ENCODE data around the gene ADAMTS9. TPM values are rescaled to one million over a fixed set of nuclear protein-coding genes. Genes with fewer than 3 reads are reported as not detected.

The ADAMTS9 gene
- total RNA-seq, 1 donor from 2014 or later, result 74.1 TPM

DNA sequence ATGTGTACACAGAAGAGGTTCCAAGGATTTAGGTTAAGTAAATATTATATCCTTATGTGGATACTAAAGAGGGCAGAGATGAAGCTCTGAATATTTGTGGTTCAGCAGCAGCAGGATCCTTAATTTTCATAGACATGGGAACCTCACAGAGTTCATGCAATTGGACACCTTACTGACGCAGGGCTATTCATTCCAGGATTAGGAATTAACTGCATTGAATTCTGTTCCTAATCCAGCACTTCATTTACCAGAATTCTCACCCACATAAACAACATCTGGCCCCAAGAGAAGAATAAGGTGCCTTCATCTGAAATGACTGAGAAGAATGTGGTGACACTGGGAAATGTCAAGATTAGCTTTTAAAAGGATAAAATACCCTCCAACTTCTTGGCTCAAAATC lies 62.4 kb downstream of the ADAMTS9 start:
- Histone ChIP-seq H3K27ac (no peak overlapping the region), H3K4me3 (no peak overlapping the region), H3K4me1 (no peaks in the 10 kb centered on the region), H3K36me3 (peaks cover 8 to 74% of the 10 kb centered on the region in 2 donors), H3K27me3 (no peaks in the 10 kb centered on the region), H3K9me3 (no peaks in the 10 kb centered on the region)
- no peak for TF ChIP-seq CTCF (IDR thresholded peaks at IDR 0.05)
- no peak for DNase-seq (ENCODE audit: low spot score in 2 of 2)
- intact Hi-C loops (cut with DNase I), result no loop called here

DNA sequence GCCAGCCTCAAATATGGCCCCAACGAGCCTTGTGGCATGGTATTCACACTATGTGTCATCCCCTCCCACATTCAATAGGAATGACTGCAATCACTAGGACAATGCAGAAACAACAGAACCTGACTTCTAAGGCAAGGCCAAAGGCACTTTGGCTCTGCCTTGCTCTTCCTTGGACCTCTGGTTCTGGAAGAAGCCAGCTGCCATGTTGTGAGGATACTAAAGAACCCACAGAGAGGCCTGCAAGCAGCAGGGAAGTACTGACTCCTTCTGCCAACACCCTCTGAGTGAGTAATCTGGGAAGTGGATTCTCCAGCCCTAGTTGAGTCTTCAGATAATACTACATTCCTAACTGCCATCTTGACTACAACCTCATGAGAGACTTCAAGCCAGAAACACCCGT lies 64.7 kb downstream of the ADAMTS9 start:
- no peak for DNase-seq (ENCODE audit: low spot score in 2 of 2)
- H3K27me3 ChIP-seq, result no peaks in the 10 kb centered on the region
- H3K4me1 ChIP-seq, result no peaks in the 10 kb centered on the region
- no peak overlapping the region for H3K27ac ChIP-seq
- H3K36me3 ChIP-seq, result peaks cover 11 to 74% of the 10 kb centered on the region in 2 donors
- intact Hi-C loops (cut with DNase I), result no loop called here
- no peaks in the 10 kb centered on the region for H3K9me3 ChIP-seq
- no peak overlapping the region for H3K4me3 ChIP-seq
- no peak for TF ChIP-seq CTCF (IDR thresholded peaks at IDR 0.05)

GRCh38 chr3:64621726-64622395 lies 65.9 kb downstream of the ADAMTS9 start:
- Histone ChIP-seq H3K27me3 (no peaks in the 10 kb centered on the region), H3K4me3 (no peak overlapping the region), H3K36me3 (peaks cover 11 to 74% of the 10 kb centered on the region in 2 donors), H3K27ac (no peak overlapping the region), H3K4me1 (no peaks in the 10 kb centered on the region), H3K9me3 (no peaks in the 10 kb centered on the region)
- intact Hi-C loops (cut with DNase I), result no loop called here
- TF ChIP-seq CTCF (IDR thresholded peaks at IDR 0.05), result no peak
- no peak for DNase-seq (ENCODE audit: low spot score in 2 of 2)

DNA sequence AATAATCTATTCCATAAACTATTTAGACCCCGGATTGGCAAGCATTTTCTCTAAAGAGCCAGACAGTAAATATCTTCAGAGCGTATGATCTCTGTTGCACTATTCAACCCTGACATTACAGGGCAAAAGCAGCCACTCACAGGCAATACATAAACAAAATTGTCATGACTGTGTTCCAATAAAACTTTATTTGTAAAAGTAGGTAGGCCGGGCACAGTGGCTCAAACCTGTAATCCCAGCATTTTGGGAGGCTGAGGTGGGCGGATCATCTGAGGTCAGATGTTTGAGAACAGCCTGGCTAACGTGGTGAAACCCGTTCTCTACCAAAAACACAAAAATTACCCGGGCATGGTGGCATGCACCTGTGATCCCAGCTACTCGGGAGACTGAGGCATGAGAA lies 66.5 kb downstream of the ADAMTS9 start:
- no peak for DNase-seq (ENCODE audit: low spot score in 2 of 2)
- Histone ChIP-seq H3K36me3 (peaks cover 11 to 68% of the 10 kb centered on the region in 2 donors), H3K4me3 (no peak overlapping the region), H3K27ac (no peak overlapping the region), H3K4me1 (no peaks in the 10 kb centered on the region), H3K9me3 (no peaks in the 10 kb centered on the region), H3K27me3 (no peaks in the 10 kb centered on the region)
- intact Hi-C loops (cut with DNase I), result no loop called here
- no peak for TF ChIP-seq CTCF (IDR thresholded peaks at IDR 0.05)

GRCh38 chr3:64620020-64620419 lies 67.8 kb downstream of the ADAMTS9 start:
- Histone ChIP-seq H3K4me1 (no peaks in the 10 kb centered on the region), H3K27me3 (no peaks in the 10 kb centered on the region), H3K27ac (no peak overlapping the region), H3K4me3 (no peak overlapping the region), H3K9me3 (no peaks in the 10 kb centered on the region), H3K36me3 (peaks cover 11 to 66% of the 10 kb centered on the region in 2 donors)
- intact Hi-C loops (cut with DNase I), result no loop called here
- no peak for TF ChIP-seq CTCF (IDR thresholded peaks at IDR 0.05)
- DNase-seq (ENCODE audit: low spot score in 2 of 2), result no peak

GRCh38 chr3:64619216-64619615 lies 68.6 kb downstream of the ADAMTS9 start:
- H3K9me3 ChIP-seq, result no peaks in the 10 kb centered on the region
- intact Hi-C loops (cut with DNase I), result no loop called here
- no peak for DNase-seq (ENCODE audit: low spot score in 2 of 2)
- H3K27ac ChIP-seq, result no peak overlapping the region
- no peaks in the 10 kb centered on the region for H3K4me1 ChIP-seq
- no peak overlapping the region for H3K4me3 ChIP-seq
- no peak for TF ChIP-seq CTCF (IDR thresholded peaks at IDR 0.05)
- no peaks in the 10 kb centered on the region for H3K27me3 ChIP-seq
- H3K36me3 ChIP-seq, result peaks cover 16 to 72% of the 10 kb centered on the region in 2 donors

All from ascending aorta (tissue), 2 donors.